IMR-90 (cell line): ENCODE measurements around the gene SDK1.

ENCODE experiments used
- CTCF ChIP-seq: conservative IDR thresholded peaks from 2 replicates; pipeline ENCODE4 v1.5.1; 2012; ENCODE audit warnings: mild to moderate bottlenecking, low read depth, low read length, improper control_type of control experiment
- POLR2A ChIP-seq: IDR thresholded peaks from 2 replicates; pipeline ENCODE4 v1.6.1; 2012; ENCODE audit warnings: mild to moderate bottlenecking, low read depth, low read length
- RCOR1 ChIP-seq: IDR thresholded peaks from 2 replicates; pipeline ENCODE4 v1.6.1; 2012; ENCODE audit warnings: mild to moderate bottlenecking, low read length, improper control_type of control experiment; ENCODE audit not compliant: insufficient replicate concordance

GRCh38 chr7:3309956-3310355 is 8.9 kb downstream of the SDK1 start:
- TF ChIP-seq RCOR1 (no peak), POLR2A (no peak), CTCF (no peak)
